ENCODE results near the gene TRAFD1.
"Not testable (repeated sequence)": the region's sequence is repeated elsewhere in the genome, so short reads cannot be mapped to it uniquely, and the experiment has no call there.

The TRAFD1 gene

GRCh38 chr12:112133418-112133817, 8.1 kb downstream of the TRAFD1 start:
- no peak overlapping the region for H3K4me3 ChIP-seq (ENCODE audit: insufficient read depth, low read depth, low read length)
- no peaks in the 10 kb centered on the region for H3K4me1 ChIP-seq (ENCODE audit: control insufficient read depth, insufficient read depth, low read length)
- no peak overlapping the region for H3K27ac ChIP-seq (ENCODE audit: insufficient read depth, low read depth, low read length, poor library complexity, severe bottlenecking)
- H3K36me3 ChIP-seq (ENCODE audit: control insufficient read depth, insufficient read depth, low read length) = peaks cover 5% of the 10 kb centered on the region
- WGBS, 2 experiments = 88 to 95% methylated on average over 5 of the region's 5 CpGs
- H3K27me3 ChIP-seq (ENCODE audit: control insufficient read depth, insufficient read depth, low read length, poor library complexity, severe bottlenecking) = no peaks in the 10 kb centered on the region
- no peaks in the 10 kb centered on the region for H3K9me3 ChIP-seq (ENCODE audit: control insufficient read depth, low read length)

GRCh38 chr12:112134731-112135130, 9.4 kb downstream of the TRAFD1 start:
- H3K27ac ChIP-seq (ENCODE audit: insufficient read depth, low read depth, low read length, poor library complexity, severe bottlenecking) = no peak overlapping the region
- no peaks in the 10 kb centered on the region for H3K9me3 ChIP-seq (ENCODE audit: control insufficient read depth, low read length)
- H3K27me3 ChIP-seq (ENCODE audit: control insufficient read depth, insufficient read depth, low read length, poor library complexity, severe bottlenecking) = no peaks in the 10 kb centered on the region
- no peak overlapping the region for H3K4me3 ChIP-seq (ENCODE audit: insufficient read depth, low read depth, low read length)
- H3K4me1 ChIP-seq (ENCODE audit: control insufficient read depth, insufficient read depth, low read length) = no peaks in the 10 kb centered on the region
- H3K36me3 ChIP-seq (ENCODE audit: control insufficient read depth, insufficient read depth, low read length) = peaks cover 5% of the 10 kb centered on the region
- 95 to 99% methylated on average over 2 to 3 of the region's 3 CpGs for WGBS, 2 experiments

GRCh38 chr12:112140728-112141127, 15.4 kb downstream of the TRAFD1 start:
- 94 to 98% methylated on average over 5 of the region's 5 CpGs for WGBS, 2 experiments
- H3K4me3 ChIP-seq (ENCODE audit: insufficient read depth, low read depth, low read length) = no peak overlapping the region
- H3K9me3 ChIP-seq (ENCODE audit: control insufficient read depth, low read length) = no peaks in the 10 kb centered on the region
- no peak overlapping the region for H3K27ac ChIP-seq (ENCODE audit: insufficient read depth, low read depth, low read length, poor library complexity, severe bottlenecking)
- peaks cover 29% of the 10 kb centered on the region for H3K36me3 ChIP-seq (ENCODE audit: control insufficient read depth, insufficient read depth, low read length)
- no peaks in the 10 kb centered on the region for H3K27me3 ChIP-seq (ENCODE audit: control insufficient read depth, insufficient read depth, low read length, poor library complexity, severe bottlenecking)
- no peaks in the 10 kb centered on the region for H3K4me1 ChIP-seq (ENCODE audit: control insufficient read depth, insufficient read depth, low read length)

- H3K4me3 ChIP-seq (ENCODE audit: insufficient read depth, low read depth, low read length) = no peak overlapping the region
- H3K9me3 ChIP-seq (ENCODE audit: control insufficient read depth, low read length) = no peaks in the 10 kb centered on the region
- H3K27me3 ChIP-seq (ENCODE audit: control insufficient read depth, insufficient read depth, low read length, poor library complexity, severe bottlenecking) = no peaks in the 10 kb centered on the region
- peaks cover 53% of the 10 kb centered on the region for H3K36me3 ChIP-seq (ENCODE audit: control insufficient read depth, insufficient read depth, low read length)
- WGBS, 2 experiments = 79 to 100% methylated on average over 1 of the region's 1 CpG
- no peak overlapping the region for H3K27ac ChIP-seq (ENCODE audit: insufficient read depth, low read depth, low read length, poor library complexity, severe bottlenecking)
- no peaks in the 10 kb centered on the region for H3K4me1 ChIP-seq (ENCODE audit: control insufficient read depth, insufficient read depth, low read length)
Observed at GRCh38 chr12:112146123-112146522, 20.8 kb downstream of the TRAFD1 start.

DNA sequence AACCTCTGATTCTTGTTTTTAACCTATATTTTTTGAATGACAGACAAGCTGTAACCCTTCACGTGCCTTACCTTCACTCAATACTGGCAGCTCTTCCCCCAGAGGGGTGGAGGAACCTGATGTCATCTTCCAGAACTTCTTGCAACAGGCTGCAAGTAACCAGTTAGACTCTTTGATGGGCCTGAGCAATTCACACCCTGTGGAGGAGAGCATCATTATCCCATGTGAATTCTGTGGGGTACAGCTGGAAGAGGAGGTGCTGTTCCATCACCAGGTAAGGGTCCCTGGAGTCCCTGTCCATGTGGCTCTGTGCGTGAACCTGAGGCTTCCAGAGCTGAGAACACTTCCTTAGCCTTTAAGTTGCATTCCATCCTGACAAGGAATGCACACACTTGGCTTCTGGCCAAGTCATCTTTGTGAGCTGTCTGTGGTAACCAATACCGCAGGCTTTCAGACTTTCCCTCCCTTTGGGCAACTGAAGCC, 22.7 kb downstream of the TRAFD1 start:
- H3K4me1 ChIP-seq (ENCODE audit: control insufficient read depth, insufficient read depth, low read length) = no peaks in the 10 kb centered on the region
- WGBS, 2 experiments = 94 to 96% methylated on average over 3 of the region's 3 CpGs
- no peak overlapping the region for H3K27ac ChIP-seq (ENCODE audit: insufficient read depth, low read depth, low read length, poor library complexity, severe bottlenecking)
- H3K9me3 ChIP-seq (ENCODE audit: control insufficient read depth, low read length) = no peaks in the 10 kb centered on the region
- H3K4me3 ChIP-seq (ENCODE audit: insufficient read depth, low read depth, low read length) = no peak overlapping the region
- peaks cover 66% of the 10 kb centered on the region for H3K36me3 ChIP-seq (ENCODE audit: control insufficient read depth, insufficient read depth, low read length)
- no peaks in the 10 kb centered on the region for H3K27me3 ChIP-seq (ENCODE audit: control insufficient read depth, insufficient read depth, low read length, poor library complexity, severe bottlenecking)

DNA sequence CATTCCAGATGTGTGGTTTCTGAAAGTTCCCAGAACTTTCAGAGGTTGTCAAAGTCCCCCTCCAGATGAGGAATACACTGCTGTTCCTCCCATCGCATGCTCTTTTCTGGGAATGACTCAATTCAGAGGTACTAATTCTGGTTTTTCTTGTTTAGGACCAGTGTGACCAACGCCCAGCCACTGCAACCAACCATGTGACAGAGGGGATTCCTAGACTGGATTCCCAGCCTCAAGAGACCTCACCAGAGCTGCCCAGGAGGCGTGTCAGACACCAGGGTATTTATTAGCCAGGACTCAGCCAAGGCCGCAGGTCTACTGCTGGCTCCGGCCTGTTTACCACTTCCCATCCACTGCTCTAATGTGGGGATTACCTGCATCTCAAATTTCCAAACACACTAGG, 24.2 kb downstream of the TRAFD1 start:
- Histone ChIP-seq H3K36me3 (ENCODE audit: control insufficient read depth, insufficient read depth, low read length) (peaks cover 62% of the 10 kb centered on the region), H3K9me3 (ENCODE audit: control insufficient read depth, low read length) (no peaks in the 10 kb centered on the region), H3K27me3 (ENCODE audit: control insufficient read depth, insufficient read depth, low read length, poor library complexity, severe bottlenecking) (no peaks in the 10 kb centered on the region), H3K27ac (ENCODE audit: insufficient read depth, low read depth, low read length, poor library complexity, severe bottlenecking) (no peak overlapping the region), H3K4me1 (ENCODE audit: control insufficient read depth, insufficient read depth, low read length) (no peaks in the 10 kb centered on the region), H3K4me3 (ENCODE audit: insufficient read depth, low read depth, low read length) (no peak overlapping the region)
- 93 to 95% methylated on average over 5 of the region's 5 CpGs for WGBS, 2 experiments

DNA sequence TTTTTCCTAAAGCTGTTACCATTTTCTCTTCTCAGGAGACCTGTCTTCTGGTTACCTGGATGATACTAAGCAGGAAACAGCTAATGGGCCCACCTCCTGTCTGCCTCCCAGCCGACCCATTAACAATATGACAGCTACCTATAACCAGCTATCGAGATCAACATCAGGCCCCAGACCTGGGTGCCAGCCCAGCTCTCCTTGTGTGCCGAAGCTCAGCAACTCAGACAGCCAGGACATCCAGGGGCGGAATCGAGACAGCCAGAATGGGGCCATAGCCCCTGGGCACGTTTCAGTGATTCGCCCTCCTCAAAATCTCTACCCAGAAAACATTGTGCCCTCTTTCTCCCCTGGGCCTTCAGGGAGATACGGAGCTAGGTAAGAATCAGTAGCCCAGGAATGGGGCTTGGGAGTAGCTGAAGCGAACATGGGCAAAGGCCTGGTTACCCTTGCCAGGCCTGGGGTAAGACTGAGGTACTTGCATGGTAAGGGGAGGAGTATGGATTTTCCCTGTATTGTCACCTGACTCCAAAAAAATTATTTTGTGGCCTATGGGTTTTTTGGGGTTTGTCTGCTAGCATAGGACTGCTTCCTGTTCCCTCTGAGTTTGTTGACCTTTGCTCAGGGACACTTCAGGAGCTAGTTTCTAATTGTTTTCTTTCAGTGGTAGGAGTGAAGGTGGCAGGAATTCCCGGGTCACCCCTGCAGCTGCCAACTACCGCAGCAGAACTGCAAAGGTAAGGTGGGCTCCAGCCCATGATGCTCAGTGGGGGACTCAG, 26.6 kb downstream of the TRAFD1 start:
- H3K36me3 ChIP-seq (ENCODE audit: control insufficient read depth, insufficient read depth, low read length) = peaks cover 46% of the 10 kb centered on the region

GRCh38 chr12:112153181-112153892, 28.0 kb downstream of the TRAFD1 start:
- H3K4me1 ChIP-seq (ENCODE audit: control insufficient read depth, insufficient read depth, low read length) = no peaks in the 10 kb centered on the region
- no peak overlapping the region for H3K4me3 ChIP-seq (ENCODE audit: insufficient read depth, low read depth, low read length)
- no peaks in the 10 kb centered on the region for H3K9me3 ChIP-seq (ENCODE audit: control insufficient read depth, low read length)
- no peaks in the 10 kb centered on the region for H3K27me3 ChIP-seq (ENCODE audit: control insufficient read depth, insufficient read depth, low read length, poor library complexity, severe bottlenecking)
- WGBS, 2 experiments = 95 to 99% methylated on average over 11 of the region's 11 CpGs
- H3K27ac ChIP-seq (ENCODE audit: insufficient read depth, low read depth, low read length, poor library complexity, severe bottlenecking) = no peak overlapping the region
- peaks cover 37% of the 10 kb centered on the region for H3K36me3 ChIP-seq (ENCODE audit: control insufficient read depth, insufficient read depth, low read length)

More for the DNA sequence above, 26.6 kb downstream of the TRAFD1 start:
- no peak overlapping the region for H3K4me3 ChIP-seq (ENCODE audit: insufficient read depth, low read depth, low read length)
- H3K9me3 ChIP-seq (ENCODE audit: control insufficient read depth, low read length) = no peaks in the 10 kb centered on the region
- H3K4me1 ChIP-seq (ENCODE audit: control insufficient read depth, insufficient read depth, low read length) = no peaks in the 10 kb centered on the region
- no peaks in the 10 kb centered on the region for H3K27me3 ChIP-seq (ENCODE audit: control insufficient read depth, insufficient read depth, low read length, poor library complexity, severe bottlenecking)
- H3K27ac ChIP-seq (ENCODE audit: insufficient read depth, low read depth, low read length, poor library complexity, severe bottlenecking) = no peak overlapping the region
- 95 to 96% methylated on average over 11 of the region's 11 CpGs for WGBS, 2 experiments

DNA sequence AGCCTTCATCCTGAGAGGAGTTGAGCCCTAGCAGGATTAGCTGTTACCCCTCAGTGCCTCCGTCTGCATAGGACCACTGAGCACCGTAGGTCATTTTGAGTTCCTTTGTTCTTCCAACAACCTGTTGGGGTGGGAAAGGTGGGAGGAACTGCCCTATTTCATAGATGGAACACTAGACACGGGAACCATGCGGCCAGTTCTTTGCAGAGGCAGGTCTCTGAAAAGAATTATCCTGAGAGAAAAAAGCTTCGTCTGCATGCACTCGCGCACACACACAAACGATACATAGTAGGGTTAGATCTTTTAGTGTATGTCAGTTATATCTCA, 28.5 kb downstream of the TRAFD1 start:
- no peaks in the 10 kb centered on the region for H3K27me3 ChIP-seq (ENCODE audit: control insufficient read depth, insufficient read depth, low read length, poor library complexity, severe bottlenecking)
- H3K27ac ChIP-seq (ENCODE audit: insufficient read depth, low read depth, low read length, poor library complexity, severe bottlenecking) = no peak overlapping the region
- no peaks in the 10 kb centered on the region for H3K4me1 ChIP-seq (ENCODE audit: control insufficient read depth, insufficient read depth, low read length)
- H3K4me3 ChIP-seq (ENCODE audit: insufficient read depth, low read depth, low read length) = no peak overlapping the region
- no peaks in the 10 kb centered on the region for H3K9me3 ChIP-seq (ENCODE audit: control insufficient read depth, low read length)
- peaks cover 36% of the 10 kb centered on the region for H3K36me3 ChIP-seq (ENCODE audit: control insufficient read depth, insufficient read depth, low read length)
- WGBS, 2 experiments = 94 to 95% methylated on average over 7 to 8 of the region's 8 CpGs

GRCh38 chr12:112158461-112159145, 33.2 kb downstream of the TRAFD1 start:
- H3K36me3 ChIP-seq (ENCODE audit: control insufficient read depth, insufficient read depth, low read length) = peaks cover 28% of the 10 kb centered on the region
- H3K27me3 ChIP-seq (ENCODE audit: control insufficient read depth, insufficient read depth, low read length, poor library complexity, severe bottlenecking); H3K9me3 ChIP-seq (ENCODE audit: control insufficient read depth, low read length); H3K4me1 ChIP-seq (ENCODE audit: control insufficient read depth, insufficient read depth, low read length); H3K27ac ChIP-seq (ENCODE audit: insufficient read depth, low read depth, low read length, poor library complexity, severe bottlenecking); H3K4me3 ChIP-seq (ENCODE audit: insufficient read depth, low read depth, low read length): not testable (repeated sequence)
- 95% methylated on average over 11 of the region's 11 CpGs for WGBS, 2 experiments
